A673 (cell line): ENCODE results near the gene ANKRD13D. TPM values are rescaled to one million over a fixed set of nuclear protein-coding genes. Genes with fewer than 3 reads are reported as not detected.

Experiments used
- BruUV-seq: library from RNA; stranded (reverse); fragments of 400-500 nt; replicated peaks from 2 replicates; lab custom pipeline; 2021; lab: Mats Ljungman, UMichigan
- CTCF ChIA-PET: fragments of 300-600 bp; sonication (Branson Sonifier 250); formaldehyde crosslinking; loops from one replicate; lab custom pipeline; 2022; ENCODE audit warnings: antibody characterized with exemption; lab: Charles Lee
- POLR2A ChIA-PET: fragments of 300-600 bp; sonication (Branson Sonifier 250); formaldehyde crosslinking; loops from one replicate; lab custom pipeline; 2022; ENCODE audit warnings: antibody characterized with exemption; ENCODE audit not compliant: low non-redundant PET; lab: Charles Lee
- DNase-seq: peaks from one replicate; pipeline ENCODE4 v3.0.0-alpha.2; 2015; ENCODE audit warnings: low spot score
- H3K27ac ChIP-seq: fragments of 200-600 bp; sonication (generic); 2 replicates; pipeline ENCODE4 v1.5.1; 2016; ENCODE audit warnings: mixed run types, low read depth, mild to moderate bottlenecking, mixed read lengths, antibody characterized with exemption, low read length; ENCODE audit not compliant: poor library complexity, severe bottlenecking
- H3K27me3 ChIP-seq: fragments of 200-600 bp; sonication (generic); replicated peaks from 2 replicates; pipeline ENCODE4 v1.6.1; 2017; ENCODE audit warnings: mixed run types, low read depth, mild to moderate bottlenecking, mixed read lengths, antibody characterized with exemption, low read length; ENCODE audit not compliant: insufficient read depth, poor library complexity
- H3K36me3 ChIP-seq: fragments of 200-600 bp; sonication (generic); 2 replicates; pipeline ENCODE4 v1.6.1; 2016; ENCODE audit warnings: mixed run types, mild to moderate bottlenecking, mixed read lengths, antibody characterized with exemption, low read length; ENCODE audit not compliant: insufficient read depth, poor library complexity, severe bottlenecking
- H3K4me1 ChIP-seq: fragments of 200-600 bp; sonication (generic); 2 replicates; pipeline ENCODE4 v1.6.1; 2017; ENCODE audit warnings: mixed run types, mild to moderate bottlenecking, mixed read lengths, antibody characterized with exemption, low read length; ENCODE audit not compliant: insufficient read depth, poor library complexity, severe bottlenecking
- H3K4me3 ChIP-seq: fragments of 200-600 bp; sonication (generic); 2 replicates; pipeline ENCODE4 v1.5.1; 2016; ENCODE audit warnings: low read depth, mixed run types, mild to moderate bottlenecking, mixed read lengths, low read length; ENCODE audit not compliant: poor library complexity, severe bottlenecking
- H3K9me3 ChIP-seq: fragments of 200-600 bp; sonication (generic); 2 replicates; pipeline ENCODE4 v1.6.1; 2016; ENCODE audit warnings: mixed run types, low read depth, mild to moderate bottlenecking, mixed read lengths, antibody characterized with exemption, low read length; ENCODE audit not compliant: poor library complexity, severe bottlenecking
- CTCF ChIP-seq: fragments of 300-800, 200-600 bp; sonication (generic); conservative IDR thresholded peaks from 2 replicates; pipeline ENCODE4 v1.5.1; 2017; ENCODE audit warnings: low read depth, mild to moderate bottlenecking, antibody characterized with exemption, low read length, moderate library complexity, mixed read lengths
- EZH2 ChIP-seq: fragments of 200-600 bp; sonication (generic); IDR thresholded peaks from 2 replicates; pipeline ENCODE4 v1.6.1; 2017; ENCODE audit warnings: borderline replicate concordance, low read depth, mild to moderate bottlenecking, mixed read lengths, antibody characterized with exemption, low read length; ENCODE audit not compliant: poor library complexity, severe bottlenecking
- intact Hi-C: fragments of 100-400 bp; cut with micrococcal nuclease; formaldehyde crosslinking; loops from one replicate; pipeline ENCODE4 v1.10.0; 2022; ENCODE audit not compliant: unreplicated experiment
- total RNA-seq: library from RNA; stranded (reverse); gene quantifications from 2 replicates; pipeline ENCODE4 v1.2.3, GENCODE V29; 2021

The ANKRD13D gene
- total RNA-seq, 1 experiment from 2014 or later: 101 TPM

GRCh38 chr11:67280341-67280787, 8.7 kb upstream of the ANKRD13D start:
- Histone ChIP-seq H3K27ac (no peak overlapping the region), H3K4me1 (peaks cover 27% of the 10 kb centered on the region), H3K4me3 (no peak overlapping the region), H3K36me3 (peaks cover 69% of the 10 kb centered on the region), H3K9me3 (no peaks in the 10 kb centered on the region), H3K27me3 (no peaks in the 10 kb centered on the region)
- no peak for DNase-seq
- TF ChIP-seq EZH2 (no peak), CTCF (no peak)
- CTCF ChIA-PET: no interaction called here
- POLR2A ChIA-PET: no interaction called here
- no TSS peak for BruUV-seq
- intact Hi-C loops: no loop called here

GRCh38 chr11:67280788-67281551, 8.1 kb upstream of the ANKRD13D start:
- Histone ChIP-seq H3K27ac (no peak overlapping the region), H3K4me1 (peaks cover 25% of the 10 kb centered on the region), H3K4me3 (no peak overlapping the region), H3K27me3 (no peaks in the 10 kb centered on the region), H3K9me3 (no peaks in the 10 kb centered on the region), H3K36me3 (peaks cover 74% of the 10 kb centered on the region)
- intact Hi-C loops: no loop called here
- DNase-seq: no peak
- CTCF ChIA-PET: no interaction called here
- POLR2A ChIA-PET: no interaction called here
- no peak for TF ChIP-seq CTCF
- no peak for TF ChIP-seq EZH2
- no TSS peak for BruUV-seq

DNA sequence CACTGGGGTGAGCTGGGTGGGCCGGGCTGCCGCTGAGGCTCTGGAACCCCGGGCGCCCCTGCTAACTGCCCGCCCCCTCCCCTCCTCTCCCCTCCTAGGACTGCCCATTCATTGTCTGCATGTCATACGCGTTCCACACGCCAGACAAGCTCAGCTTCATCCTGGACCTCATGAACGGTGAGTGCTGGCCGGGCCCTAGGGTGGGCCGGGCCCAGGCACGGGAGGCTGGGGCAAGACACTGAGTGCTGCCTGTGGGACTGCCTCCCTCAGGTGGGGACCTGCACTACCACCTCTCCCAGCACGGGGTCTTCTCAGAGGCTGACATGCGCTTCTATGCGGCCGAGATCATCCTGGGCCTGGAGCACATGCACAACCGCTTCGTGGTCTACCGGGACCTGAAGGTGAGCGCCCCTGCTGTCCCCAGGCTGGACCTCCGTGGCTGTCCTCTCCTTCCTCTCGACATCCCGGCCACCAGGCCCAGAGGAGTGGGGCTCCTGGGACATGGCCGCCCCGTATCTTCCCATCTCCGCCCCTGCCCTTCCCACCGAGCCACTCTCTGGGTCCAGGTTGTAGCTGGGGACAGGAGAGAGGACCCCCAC, 7.5 kb upstream of the ANKRD13D start:
- ChIA-PET CTCF (no interaction called here), POLR2A (no interaction called here)
- Histone ChIP-seq H3K36me3 (peaks cover 80% of the 10 kb centered on the region), H3K9me3 (no peaks in the 10 kb centered on the region), H3K27me3 (no peaks in the 10 kb centered on the region), H3K4me1 (peaks cover 18% of the 10 kb centered on the region), H3K4me3 (no peak overlapping the region), H3K27ac (no peak overlapping the region)
- no peak for DNase-seq
- BruUV-seq: no TSS peak
- TF ChIP-seq EZH2 (no peak), CTCF (no peak)
- intact Hi-C loops: no loop called here
